ENCODE measurements around the gene CLDN8.
A peak's percentile ranks its signal among the peaks of the same experiment; 100 is the strongest.

- peak; percentile 74 for TF ChIP-seq CTCF (IDR thresholded peaks at IDR 0.05; ENCODE audit: low read depth, low read length, poor library complexity, severe bottlenecking)
- no peak for TF ChIP-seq EZH2phosphoT487 (IDR thresholded peaks at IDR 0.05; ENCODE audit: borderline replicate concordance, low read length)
These were observed 21.1 kb downstream of the CLDN8 start for GRCh38 chr21:30194701-30195299.

Data from DOHH2 (cell line).